Measurements from ENCODE around the gene OLIG1.

The OLIG1 gene

GRCh38 chr21:33063907-33064622 is 5.9 kb upstream of the OLIG1 start:
- no peak for DNase-seq

GRCh38 chr21:33064623-33065390 is 5.1 kb upstream of the OLIG1 start:
- no peak for DNase-seq

DNA sequence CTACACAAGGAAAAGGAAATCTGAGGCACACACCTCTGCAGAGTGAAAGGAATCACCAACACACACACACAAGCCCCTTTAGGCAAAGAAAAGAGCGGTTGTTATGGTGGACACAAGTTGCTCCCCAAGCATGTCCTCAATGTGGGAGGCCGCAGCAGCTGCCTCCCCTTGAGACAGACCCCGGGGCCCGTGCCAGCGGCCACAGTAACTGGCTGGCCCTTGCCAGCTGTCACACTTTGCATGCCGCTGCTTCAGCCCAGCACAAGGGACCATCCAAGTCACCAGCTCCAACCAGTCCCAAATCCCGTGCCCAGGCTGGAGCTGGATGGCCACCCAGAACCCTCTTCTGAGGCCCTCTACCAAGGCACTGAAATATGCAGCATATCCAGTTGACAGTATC is 2.9 kb upstream of the OLIG1 start:
- DNase-seq = no peak

DNA sequence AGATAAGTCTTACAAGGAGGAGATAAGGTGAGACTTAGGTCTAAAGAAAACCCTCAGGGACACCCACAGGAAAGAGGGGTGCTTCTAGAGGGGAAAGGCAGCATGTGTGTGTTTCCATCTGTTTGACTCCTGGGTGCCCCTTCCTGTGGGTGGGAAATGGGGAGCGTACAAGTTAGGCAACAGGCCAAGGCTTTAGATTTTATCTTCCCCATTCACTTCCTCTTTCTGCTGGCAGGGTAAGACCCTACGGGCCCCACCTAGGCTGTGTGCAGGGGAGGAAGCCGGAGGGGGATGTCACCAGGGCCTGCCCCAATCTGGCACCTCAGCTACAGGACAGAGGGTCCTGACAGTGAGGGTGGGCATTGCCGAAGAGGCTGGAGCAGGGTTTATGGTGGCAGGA is 2.5 kb upstream of the OLIG1 start:
- no peak for DNase-seq

GRCh38 chr21:33069243-33069642 is 698 bp upstream of the OLIG1 start:
- no peak for DNase-seq

DNA sequence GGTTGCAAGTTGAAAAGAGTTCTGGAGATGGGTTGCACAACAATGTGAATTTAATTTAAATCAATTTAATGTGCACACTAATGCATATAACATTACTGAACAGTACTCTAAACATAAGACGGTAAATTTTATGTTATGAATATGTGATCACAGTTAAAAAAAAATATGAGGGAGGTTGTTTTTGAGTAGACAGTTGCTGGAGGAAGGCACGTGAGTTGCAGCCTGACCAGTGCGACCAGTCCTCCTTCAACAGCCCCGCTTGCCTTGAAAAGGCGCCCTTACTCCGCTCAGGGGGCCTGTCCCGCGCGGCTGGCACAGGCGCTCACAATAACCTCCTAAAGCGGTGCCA is 322 bp upstream of the OLIG1 start:
- DNase-seq = no peak

DNA sequence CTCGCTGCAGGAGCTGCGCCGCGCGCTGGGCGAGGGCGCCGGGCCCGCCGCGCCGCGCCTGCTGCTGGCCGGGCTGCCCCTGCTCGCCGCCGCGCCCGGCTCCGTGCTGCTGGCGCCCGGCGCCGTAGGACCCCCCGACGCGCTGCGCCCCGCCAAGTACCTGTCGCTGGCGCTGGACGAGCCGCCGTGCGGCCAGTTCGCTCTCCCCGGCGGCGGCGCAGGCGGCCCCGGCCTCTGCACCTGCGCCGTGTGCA is 730 bp downstream of the OLIG1 start:
- no peak for DNase-seq

GRCh38 chr21:33070998-33071769 is 1.2 kb downstream of the OLIG1 start:
- no peak for DNase-seq

DNA sequence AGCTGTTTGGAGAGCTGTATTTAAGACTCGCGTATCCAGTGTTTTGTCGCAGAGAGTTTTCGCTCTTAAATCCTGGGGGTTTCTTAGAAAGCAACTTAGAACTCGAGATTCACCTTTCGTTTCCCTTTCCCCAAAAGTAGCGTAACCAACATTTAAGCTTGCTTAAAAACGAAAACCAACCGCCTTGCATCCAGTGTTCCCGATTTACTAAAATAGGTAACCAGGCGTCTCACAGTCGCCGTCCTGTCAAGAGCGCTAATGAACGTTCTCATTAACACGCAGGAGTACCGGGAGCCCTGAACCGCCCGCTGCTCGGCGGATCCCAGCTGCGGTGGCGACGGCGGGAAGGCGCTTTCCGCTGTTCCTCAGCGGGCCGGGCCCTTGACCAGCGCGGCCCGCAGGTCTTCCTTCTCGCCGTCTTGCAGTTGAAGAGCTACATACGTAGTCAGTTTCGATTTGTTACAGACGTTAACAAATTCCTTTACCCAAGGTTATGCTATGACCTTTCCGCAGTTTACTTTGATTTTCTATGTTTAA is 1.9 kb downstream of the OLIG1 start:
- DNase-seq = no peak

DNA sequence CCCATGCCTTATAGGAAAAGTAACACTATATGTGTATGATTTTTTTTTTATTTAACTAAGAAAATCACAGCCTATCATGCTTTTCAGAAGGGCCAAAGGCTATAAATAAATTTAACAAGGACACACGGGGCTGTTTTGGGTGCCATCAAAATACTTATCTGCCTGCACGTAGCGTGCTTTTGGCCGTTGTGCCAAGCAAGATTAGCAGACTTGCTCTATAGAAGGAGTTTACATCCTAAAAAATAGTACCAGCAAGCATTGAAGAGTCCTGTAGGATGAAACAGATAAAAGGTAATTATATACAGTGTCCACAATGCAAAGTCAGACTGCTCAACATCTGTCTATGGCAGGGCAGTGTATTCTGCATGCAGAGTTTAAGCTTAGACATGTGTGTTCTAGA is 3.7 kb downstream of the OLIG1 start:
- no peak for DNase-seq

GRCh38 chr21:33075128-33075527 is 5.2 kb downstream of the OLIG1 start:
- DNase-seq = no peak

DNA sequence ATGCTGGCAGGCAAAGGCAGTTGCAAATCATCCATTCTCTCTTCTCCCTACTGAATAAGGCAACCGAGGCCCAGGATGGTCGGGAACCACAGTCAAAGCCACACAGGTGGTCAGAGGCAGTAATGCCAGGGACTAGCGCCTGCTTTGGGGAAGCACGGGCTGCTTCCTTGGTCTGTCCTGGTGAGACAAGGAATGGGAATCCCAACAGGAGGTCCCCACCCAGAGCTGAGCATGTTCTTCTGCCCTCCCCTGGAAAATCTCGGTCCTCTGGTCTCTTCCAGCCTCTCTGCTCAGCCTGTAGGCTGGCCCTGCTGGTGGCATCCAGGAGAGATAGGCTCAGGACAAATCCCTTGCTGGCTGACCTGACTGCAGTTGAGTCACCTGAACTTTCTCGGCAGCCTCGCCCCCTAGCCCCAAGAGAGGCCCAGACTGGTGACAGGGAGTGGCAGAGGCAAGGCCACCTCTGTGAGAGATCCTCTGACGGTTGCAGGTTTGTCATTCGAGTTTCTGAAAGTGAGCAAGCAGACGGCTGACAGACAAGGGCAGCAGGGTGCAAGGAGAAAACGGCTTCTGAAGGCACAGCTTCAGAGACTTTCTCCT is 5.8 kb downstream of the OLIG1 start:
- no peak for DNase-seq

- DNase-seq = no peak
Measured at GRCh38 chr21:33076600-33077329, 6.8 kb downstream of the OLIG1 start.

- DNase-seq = peak; percentile 58
Measured at GRCh38 chr21:33078907-33079582, 9.1 kb downstream of the OLIG1 start.

DNA sequence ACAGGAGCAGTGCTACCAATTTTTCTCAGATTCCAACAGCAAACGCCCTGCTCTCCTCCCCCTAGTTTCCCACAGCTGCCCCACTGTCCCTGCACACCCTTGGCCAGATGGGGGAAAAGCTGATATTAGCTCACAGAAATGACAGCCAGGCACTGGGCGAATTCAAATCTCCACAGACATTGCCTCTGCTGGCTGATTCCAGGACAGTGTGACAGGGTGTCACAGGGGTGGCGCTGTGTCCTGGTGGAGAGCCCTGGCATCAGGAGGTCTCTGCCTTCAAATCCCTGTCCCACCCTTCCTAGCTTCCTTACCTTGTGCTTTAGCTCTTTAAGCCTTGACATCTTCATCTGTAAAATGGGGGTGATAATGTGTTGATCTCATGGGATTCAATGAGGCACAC is 10.4 kb downstream of the OLIG1 start:
- no peak for DNase-seq

GRCh38 chr21:33080776-33081175 is 10.8 kb downstream of the OLIG1 start:
- no peak for DNase-seq

GRCh38 chr21:33088384-33088783 is 18.4 kb downstream of the OLIG1 start:
- DNase-seq = no peak

DNA sequence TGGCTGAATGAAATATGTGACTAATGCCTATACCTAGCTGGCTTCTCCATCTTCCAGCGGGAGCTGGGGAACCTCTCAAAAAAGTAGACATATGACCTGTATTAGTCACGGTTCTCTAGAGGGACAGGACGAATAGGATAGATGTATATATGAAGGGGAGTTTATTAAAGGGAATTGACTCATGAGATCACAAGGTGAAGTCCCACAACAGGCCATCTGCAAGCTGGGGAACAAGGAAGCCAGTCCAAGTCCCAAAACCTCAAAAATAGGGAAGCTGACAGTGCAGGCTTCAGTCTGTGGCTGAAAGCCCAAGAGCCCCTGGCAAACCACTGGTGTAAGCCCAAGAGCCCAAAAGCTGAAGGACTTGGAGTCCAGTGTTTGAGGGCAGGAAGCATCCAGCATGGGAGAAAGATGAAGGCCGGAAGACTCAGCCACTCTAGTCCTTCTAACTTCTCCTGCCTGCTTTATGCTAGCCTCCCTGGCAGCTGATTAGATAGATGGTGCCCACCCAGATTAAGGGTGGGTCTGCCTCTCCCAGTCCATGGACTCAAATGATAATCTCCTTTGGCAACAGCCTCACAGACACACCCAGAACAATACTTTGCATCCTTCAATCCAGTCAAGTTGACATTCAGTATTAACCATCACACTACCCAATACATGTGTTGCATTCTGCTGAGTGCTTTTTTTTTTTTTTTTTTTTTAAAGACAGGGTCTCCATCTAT is 19.6 kb downstream of the OLIG1 start:
- no peak for DNase-seq

GRCh38 chr21:33096426-33096825 is 26.5 kb downstream of the OLIG1 start:
- DNase-seq = no peak

- no peak for DNase-seq
Measured at GRCh38 chr21:33099131-33099530, 29.2 kb downstream of the OLIG1 start.

DNA sequence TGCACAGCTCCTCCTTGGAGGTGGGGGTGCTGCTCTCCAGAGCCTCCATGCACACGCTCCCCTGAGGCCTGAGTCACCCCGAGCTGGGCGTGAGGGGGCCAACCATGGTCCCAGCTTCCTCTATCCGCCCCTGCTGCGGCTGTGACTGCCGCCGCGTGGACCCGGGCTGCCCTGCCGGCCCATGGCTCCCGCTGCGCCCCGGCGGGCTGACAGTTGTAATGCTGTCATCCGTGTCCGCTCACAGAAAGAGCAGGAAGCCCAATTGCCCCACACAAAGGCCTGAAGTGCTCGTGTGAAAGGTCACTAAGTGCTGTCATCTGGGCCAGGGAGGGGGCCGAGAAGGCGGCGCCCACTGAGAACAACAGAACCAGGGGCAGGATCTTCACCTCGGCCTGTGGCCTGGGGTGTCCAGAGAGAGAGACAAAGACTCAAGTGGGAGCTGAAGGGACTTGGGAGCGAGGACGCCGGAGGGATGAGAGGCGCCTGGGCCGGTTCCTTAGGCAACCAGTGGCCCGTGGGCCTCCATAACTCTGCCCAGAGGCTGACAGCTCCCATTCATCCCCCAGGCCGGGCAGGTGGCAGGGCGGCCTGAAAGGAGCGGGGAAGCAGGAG is 31.5 kb downstream of the OLIG1 start:
- DNase-seq = no peak
